ENCODE data around the gene PNPO. TPM values are rescaled to one million over a fixed set of nuclear protein-coding genes. Genes with fewer than 3 reads are reported as not detected.

Gene PNPO
- total and polyA plus RNA-seq, 7 donors = 9.6 to 16.5 (median 14.3) TPM

GRCh38 chr17:47990962-47991731 lies 49.8 kb downstream of the PNPO start:
- intact Hi-C loops (cut with DNase I) = no loop called here
- TF ChIP-seq POLR2A (IDR thresholded peaks at IDR 0.05) (no peak), POLR2AphosphoS5 (IDR thresholded peaks at IDR 0.05) (no peak), EP300 (IDR thresholded peaks at IDR 0.05) (no peak), CTCF (IDR thresholded peaks at IDR 0.05) (no peak)
- no peak overlapping the region for H3K27ac ChIP-seq
- no peak for DNase-seq
- no peaks in the 10 kb centered on the region for H3K9me3 ChIP-seq
- peaks cover 0 to 13% (median 12%) of the 10 kb centered on the region in 4 donors for H3K4me1 ChIP-seq
- no peaks in the 10 kb centered on the region for H3K36me3 ChIP-seq
- H3K4me3 ChIP-seq = no peak overlapping the region
- 79 to 80% methylated on average over 14 of the region's 14 CpGs for WGBS, 2 donors
- H3K27me3 ChIP-seq = no peaks in the 10 kb centered on the region

- Histone ChIP-seq H3K27ac (no peak overlapping the region), H3K27me3 (no peaks in the 10 kb centered on the region), H3K4me1 (peaks cover 0 to 10% (median 9%) of the 10 kb centered on the region in 4 donors), H3K36me3 (no peaks in the 10 kb centered on the region), H3K4me3 (no peak overlapping the region), H3K9me3 (no peaks in the 10 kb centered on the region)
- 64 to 79% methylated on average over 4 of the region's 4 CpGs for WGBS, 2 donors
- no peak for TF ChIP-seq EP300 (IDR thresholded peaks at IDR 0.05)
- TF ChIP-seq POLR2AphosphoS5 (IDR thresholded peaks at IDR 0.05) = no peak
- no peak for TF ChIP-seq CTCF (IDR thresholded peaks at IDR 0.05)
- no peak for TF ChIP-seq POLR2A (IDR thresholded peaks at IDR 0.05)
- no peak for DNase-seq
- intact Hi-C loops (cut with DNase I) = no loop called here
Measured at GRCh38 chr17:47992216-47992615, 50.8 kb downstream of the PNPO start.

GRCh38 chr17:47993031-47993564 lies 51.7 kb downstream of the PNPO start:
- no peak for TF ChIP-seq POLR2A (IDR thresholded peaks at IDR 0.05)
- no peak for TF ChIP-seq POLR2AphosphoS5 (IDR thresholded peaks at IDR 0.05)
- TF ChIP-seq CTCF (IDR thresholded peaks at IDR 0.05) = no peak
- no peak for TF ChIP-seq EP300 (IDR thresholded peaks at IDR 0.05)
- intact Hi-C loops (cut with DNase I) = no loop called here

GRCh38 chr17:47993964-47994363 lies 52.6 kb downstream of the PNPO start:
- Histone ChIP-seq H3K4me3 (no peak overlapping the region), H3K9me3 (no peaks in the 10 kb centered on the region), H3K4me1 (no peaks in the 10 kb centered on the region), H3K27ac (no peak overlapping the region), H3K36me3 (no peaks in the 10 kb centered on the region), H3K27me3 (no peaks in the 10 kb centered on the region)
- intact Hi-C loops (cut with DNase I) = no loop called here
- TF ChIP-seq EP300 (IDR thresholded peaks at IDR 0.05) = no peak
- no peak for TF ChIP-seq POLR2AphosphoS5 (IDR thresholded peaks at IDR 0.05)
- no peak for TF ChIP-seq CTCF (IDR thresholded peaks at IDR 0.05)
- no peak for TF ChIP-seq POLR2A (IDR thresholded peaks at IDR 0.05)
- WGBS, 2 donors = 78 to 87% methylated on average over 5 of the region's 5 CpGs
- DNase-seq = no peak

More at GRCh38 chr17:47993031-47993564, 51.7 kb downstream of the PNPO start:
- no peaks in the 10 kb centered on the region for H3K36me3 ChIP-seq
- no peak overlapping the region for H3K27ac ChIP-seq
- H3K27me3 ChIP-seq = no peaks in the 10 kb centered on the region
- H3K4me1 ChIP-seq = peaks cover 0 to under 1% (median under 1%) of the 10 kb centered on the region in 4 donors
- no peak for DNase-seq
- no peak overlapping the region for H3K4me3 ChIP-seq
- no peaks in the 10 kb centered on the region for H3K9me3 ChIP-seq
- WGBS, 2 donors = 81 to 87% methylated on average over 9 of the region's 9 CpGs

Measured in sigmoid colon (tissue), 7 donors.